KG1 (cell line): Measurements from ENCODE around the gene PROM1.

Experiments
- DNase-seq: peaks from one replicate; lab custom pipeline; 2025; lab: John Stamatoyannopoulos, UW

PROM1 gene

DNA sequence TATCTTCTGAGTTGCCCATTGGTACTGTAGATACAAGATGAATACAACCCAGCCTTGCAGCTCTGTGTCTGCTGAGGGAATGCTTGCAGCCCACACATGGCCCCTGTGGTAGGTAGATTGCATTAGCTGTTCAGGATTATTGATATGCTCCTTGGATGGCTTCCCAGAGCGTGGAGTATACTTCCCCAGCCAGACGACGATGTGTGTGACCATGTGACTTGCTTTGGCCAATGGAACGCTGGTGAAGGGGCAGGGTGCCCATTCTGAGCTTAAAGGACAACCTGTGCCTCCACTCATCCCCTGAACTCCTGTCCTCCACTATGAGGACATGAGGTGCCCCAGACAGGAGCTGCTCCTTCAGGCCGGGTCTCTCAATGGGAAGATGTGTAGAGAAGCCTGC lies 96.9 kb downstream of the PROM1 start:
- DNase-seq: no peak

DNA sequence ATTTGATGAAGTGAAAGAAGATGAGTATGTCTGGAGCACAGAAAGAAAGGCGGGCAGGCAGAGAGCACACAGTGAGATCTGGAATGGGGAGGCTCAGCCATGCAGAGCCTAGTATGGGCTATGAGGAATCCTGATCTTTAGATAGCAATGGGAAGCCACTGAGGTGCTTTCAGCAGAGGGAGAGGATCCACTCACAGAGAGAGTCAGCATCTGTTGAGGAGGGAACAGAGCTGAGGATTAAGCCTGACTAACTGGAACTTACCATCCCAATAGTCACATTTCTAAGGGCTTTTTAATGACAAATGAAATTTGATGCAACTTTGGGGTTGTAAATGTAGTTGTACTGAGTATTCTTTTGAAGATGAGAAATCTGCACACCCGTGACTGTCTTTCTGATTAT lies 100.2 kb downstream of the PROM1 start:
- DNase-seq: no peak

DNA sequence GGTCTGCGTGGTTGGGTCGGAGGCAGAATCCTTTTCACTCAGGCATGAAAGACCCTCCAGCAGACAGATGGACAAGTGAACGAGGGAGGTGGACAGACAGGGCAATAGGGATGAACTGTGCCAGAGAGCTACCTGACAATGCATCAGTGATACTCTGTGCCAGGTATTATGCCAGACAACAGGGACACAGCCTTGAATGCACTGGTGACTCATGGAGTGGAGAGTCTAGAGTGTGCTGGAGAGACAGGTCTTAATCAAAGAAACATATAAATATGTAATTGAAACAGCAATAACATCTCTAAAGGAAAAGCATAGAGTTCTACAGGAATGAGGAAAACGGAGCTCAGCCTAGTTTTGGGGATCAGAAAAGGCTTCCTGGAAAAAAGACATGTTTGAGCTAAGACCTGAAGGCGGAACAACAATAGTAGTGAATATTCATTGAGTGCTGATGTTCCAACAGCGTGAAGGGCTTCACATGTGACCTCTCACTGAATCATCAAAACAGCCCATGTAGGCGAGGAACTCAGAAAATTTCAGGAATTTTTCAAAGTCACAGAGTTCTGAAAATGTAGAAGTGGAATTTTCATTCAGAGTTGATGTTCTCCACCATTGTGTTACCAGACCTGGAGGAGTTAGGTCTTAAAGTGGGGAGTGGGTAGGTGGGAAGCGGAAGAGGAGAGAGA lies 100.8 kb downstream of the PROM1 start:
- DNase-seq: no peak

DNA sequence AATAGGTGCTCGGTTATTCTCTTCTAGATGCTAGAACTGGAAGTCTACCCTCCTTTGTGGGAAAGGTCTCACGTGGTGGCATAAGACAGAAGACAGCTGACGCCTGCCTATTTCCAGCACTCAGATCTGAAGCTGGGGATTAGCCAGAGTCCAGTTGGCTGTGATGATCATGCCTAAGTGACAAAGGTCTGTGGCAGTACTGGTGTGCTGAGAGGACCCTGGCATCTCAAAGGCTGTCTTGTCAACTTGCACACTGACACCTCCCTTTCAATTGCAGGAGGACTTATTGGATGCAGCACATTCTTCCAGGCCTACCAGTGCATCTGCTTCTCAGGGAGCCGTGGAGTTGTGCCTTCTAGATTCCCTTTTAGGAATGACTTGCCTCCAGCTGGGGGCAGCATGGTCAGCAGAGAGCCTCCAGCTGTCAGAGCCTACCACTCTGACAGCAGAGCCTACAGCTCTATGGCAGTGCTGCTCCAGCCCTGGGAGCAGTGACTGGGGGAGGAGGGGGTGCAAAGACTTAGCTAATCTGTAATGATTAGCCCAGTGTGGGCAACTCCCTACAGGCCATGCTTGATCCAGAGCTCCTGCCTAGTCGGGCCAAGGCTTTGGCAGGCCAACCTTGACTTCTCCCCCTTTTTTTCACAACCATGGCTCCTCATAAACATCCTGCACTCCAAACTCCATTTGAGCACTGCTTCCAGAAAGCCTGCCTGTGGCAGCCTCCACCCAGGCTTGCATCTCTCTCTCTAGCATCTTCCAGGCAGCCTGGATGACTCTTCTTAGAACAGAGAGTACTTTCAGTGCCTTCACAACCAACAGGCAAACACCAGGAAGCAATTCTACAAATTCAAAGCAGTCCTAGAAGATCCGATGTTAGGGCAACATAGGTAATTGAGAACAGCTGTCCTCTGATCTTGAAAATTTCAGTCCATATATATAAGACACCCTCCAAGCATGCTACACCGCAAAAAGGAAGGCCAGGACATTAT lies 107.1 kb downstream of the PROM1 start:
- no peak for DNase-seq

DNA sequence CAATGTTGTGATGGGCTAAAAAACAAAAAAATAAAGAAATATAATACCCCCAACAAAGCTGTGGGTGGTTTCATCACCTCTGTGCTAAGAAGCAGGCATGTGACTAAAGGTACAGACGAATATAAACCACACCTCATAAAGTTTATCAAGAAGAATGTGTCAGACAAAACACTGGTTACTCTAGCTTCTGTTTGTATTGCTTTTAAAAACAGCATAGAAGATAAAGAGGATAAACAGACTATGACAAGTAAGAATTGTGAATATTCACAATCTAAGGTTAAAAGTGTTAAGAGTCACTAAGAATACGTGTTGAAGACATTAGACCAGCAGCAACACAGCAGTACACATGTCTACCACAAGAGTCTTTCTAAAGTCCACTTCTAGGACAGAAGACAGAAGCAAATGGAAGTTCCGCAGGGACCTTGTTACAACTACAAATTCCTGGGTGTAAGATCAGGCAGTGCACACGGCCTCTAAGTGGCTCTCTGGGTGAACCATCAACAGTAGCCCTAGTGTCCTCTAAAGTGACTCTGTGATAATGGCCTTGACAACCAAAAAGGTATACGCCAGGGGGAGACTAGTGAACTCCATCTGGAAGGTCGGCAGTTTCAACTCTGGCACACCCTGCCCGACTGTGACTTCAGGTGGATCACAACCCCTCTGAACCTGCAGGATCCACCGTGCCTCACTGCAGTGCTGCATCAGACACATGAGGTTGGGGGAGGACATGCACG lies 112.6 kb downstream of the PROM1 start:
- DNase-seq: no peak

DNA sequence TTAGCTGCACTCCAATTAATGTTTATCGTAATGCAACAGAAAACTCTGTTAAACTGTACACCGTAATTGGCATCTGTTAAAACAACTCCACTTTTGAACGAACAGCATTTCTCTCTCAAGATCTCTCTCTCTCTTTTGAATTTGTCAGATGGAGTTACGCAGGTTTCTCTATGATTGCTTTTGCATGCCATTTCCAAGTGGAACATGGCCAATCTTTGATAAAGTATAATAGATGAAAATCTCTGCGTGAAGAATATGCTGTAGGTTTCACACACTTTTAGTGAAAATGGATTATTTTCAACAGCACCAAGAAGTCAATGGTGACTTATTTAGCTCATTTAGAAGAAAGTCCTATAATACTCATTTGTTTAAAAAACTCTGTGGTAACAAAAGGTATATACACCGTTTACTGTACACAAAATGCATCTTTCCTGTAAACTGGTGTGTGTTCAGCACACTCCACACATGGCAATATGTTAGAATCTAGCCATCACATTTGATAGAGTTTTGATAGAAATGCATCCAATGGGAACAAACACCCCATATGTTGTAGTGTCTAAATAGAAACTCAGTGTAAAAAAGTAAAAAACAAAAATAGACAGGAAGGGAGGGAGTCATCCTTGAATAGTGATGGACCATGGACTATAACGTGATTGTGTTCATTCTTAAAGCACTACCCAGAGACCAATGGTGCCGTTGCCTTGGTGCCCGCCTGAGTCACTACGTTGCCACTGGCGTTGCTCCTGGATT lies 115.1 kb downstream of the PROM1 start:
- DNase-seq: no peak

DNA sequence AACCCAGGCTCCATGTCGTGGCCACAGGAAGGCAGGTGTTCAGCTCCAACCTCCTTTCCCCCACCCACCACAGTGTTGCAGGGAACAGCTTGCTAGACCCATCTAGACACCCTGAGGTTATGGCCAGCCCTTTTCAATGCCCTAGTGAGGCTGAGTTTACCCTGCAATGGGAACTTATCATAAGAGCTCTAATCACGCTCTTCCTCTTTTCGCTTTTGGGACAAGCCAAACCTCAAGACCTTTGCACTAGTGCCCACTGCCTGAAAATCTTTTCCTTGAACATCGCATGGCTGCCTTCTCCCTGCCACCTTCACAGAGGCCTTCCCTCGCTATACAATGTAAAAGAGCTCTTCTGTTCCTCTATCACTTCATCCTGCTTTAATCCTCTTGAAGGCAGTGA lies 118.5 kb downstream of the PROM1 start:
- DNase-seq: no peak

DNA sequence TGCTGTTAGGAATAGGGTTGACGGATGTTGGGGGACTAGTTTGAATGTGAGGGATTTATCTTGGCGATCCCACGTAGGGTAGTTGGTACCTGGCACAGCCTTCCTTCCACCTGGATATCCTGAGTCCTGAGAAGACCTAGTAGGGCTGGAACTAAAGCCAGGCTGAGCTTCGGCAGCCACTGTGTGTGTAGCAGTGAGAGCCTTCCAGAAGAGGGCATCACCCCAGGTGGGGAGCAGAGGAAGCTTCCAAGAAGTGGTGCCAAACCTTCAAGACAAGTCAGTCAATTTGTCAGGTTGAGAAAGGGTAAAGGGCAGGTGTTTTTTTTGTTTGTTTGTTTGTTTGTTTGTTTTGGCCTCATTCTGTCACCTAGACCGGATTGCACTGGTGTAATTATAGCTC lies 119.7 kb downstream of the PROM1 start:
- no peak for DNase-seq

DNA sequence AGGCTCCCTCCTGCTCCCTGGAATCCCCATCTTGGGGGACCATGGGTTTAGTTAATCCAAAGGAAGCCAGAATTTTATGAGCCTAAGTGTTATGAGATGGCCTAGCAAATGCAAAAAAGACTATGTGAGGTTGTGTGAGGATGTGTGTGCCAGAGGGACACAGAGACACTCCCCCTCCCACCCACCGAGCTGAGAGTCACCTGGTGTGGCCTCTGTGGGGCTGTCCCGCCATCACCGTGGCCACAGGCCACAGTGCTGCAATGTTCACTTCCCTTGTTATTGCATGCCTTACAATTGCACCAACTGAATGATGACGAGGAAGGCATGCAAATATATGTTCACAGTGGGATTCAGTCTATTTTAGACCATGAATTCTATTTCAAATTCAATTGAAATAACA lies 120.2 kb downstream of the PROM1 start:
- no peak for DNase-seq

DNA sequence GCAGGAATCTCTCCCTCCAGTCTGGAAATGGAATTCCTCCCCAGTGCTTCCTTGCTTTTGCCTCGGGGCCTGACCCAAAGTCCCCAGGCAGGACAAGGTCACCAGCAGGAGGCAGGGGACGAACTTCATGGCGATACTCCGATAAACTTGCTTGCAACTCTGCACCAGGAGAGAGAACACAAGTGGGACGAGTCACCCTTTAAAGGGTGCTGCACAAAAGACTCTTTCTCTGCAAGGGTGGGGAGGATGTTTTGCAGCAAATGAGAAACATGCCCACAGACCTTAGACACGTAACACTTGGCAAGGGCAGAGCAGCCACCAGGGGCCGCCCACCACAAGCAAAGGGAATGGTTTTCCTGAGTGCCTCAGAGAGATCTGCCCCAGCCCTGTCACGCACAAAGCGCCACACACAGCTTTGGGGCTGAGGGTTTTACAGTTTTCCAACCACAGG lies 120.8 kb downstream of the PROM1 start, which contains the start of gene FGFBP2:
FGFBP2 (minus strand) TSS at position 175 of the 451 bp plus-strand sequence; CDS start at position 129, 46 bp downstream.
- DNase-seq: peak; percentile 21

DNA sequence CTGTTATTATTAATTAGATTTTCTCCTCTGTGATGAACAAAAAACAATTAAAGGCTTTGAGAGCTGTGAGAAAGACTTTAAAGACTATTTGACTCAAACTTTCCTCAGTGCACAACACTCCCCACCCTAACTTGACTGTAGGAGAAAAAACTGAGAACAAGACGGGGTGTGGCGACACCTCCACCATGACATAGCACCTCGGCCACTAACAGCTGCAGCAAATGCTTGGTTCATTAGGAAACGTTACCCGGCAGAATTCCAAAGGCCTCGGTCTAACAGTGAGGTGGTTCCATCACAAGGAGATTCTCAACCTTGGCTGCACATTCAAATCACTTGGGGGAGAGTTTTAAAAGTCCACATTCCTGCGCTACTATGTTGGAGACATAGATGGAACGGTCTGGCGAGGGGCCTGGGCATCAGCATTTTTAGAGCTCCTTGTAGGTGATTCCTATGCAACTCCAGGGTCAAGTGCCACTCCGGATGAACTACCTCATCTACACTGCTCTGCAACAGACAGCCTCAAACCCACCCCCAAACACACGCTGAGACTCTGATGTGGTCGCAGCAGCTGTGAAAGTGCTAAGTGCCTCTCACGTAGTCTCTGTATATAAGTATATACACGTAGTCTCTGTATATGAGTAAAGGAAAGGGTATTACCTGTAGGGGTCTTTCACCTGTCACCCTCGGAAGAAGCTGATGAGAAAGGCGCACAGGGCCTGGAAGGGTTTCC lies 121.9 kb downstream of the PROM1 start:
- no peak for DNase-seq

DNA sequence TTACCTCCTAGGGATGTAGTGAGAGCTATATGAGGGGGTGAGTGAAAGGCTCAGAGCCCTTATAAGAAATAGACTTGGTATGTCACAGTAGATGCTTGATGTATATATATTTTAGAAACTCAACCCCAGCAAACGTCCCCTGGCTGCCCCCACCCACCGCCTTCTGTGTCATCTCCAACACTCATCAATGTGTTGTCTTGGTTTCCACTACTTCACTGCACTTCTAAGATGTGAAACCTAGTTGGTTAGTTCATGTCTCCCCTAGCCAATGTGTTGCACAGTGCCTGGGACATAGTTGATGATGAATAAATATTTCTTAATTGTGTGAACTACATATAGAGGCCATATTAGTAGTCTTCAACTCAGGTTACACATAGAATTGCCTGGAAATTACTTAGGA lies 125.3 kb downstream of the PROM1 start:
- DNase-seq: no peak

DNA sequence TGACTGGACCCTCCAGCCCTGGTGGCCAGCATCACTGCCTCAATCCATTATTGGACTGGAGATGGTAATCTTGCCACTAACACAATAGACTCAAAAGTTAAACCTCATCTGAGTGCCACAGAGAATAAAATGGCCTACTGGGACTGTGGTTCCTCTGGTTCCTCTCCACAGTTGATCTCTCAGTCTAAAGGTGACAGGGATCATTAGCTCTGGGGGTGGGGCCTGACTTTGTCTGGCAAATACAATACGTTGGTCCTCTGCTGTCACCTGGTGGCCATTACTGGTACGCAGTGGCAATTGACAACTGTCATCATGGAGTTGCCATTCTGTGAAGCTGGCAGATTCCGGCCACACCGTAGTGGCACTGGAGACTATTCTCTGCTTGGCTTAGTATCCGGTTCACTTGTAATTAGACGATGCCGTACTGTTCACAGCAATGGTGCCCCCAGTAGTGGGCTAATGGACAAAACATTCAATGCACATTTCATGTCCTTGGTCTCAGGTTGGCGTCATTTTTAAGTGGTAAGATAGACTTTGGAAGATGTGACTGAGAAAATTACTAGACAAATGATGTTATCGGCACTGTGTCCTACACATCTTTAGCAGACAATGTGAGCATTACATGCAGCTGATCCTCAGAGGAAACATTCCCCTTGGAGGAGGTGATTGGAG lies 127.5 kb downstream of the PROM1 start:
- peak; percentile 11 for DNase-seq

DNA sequence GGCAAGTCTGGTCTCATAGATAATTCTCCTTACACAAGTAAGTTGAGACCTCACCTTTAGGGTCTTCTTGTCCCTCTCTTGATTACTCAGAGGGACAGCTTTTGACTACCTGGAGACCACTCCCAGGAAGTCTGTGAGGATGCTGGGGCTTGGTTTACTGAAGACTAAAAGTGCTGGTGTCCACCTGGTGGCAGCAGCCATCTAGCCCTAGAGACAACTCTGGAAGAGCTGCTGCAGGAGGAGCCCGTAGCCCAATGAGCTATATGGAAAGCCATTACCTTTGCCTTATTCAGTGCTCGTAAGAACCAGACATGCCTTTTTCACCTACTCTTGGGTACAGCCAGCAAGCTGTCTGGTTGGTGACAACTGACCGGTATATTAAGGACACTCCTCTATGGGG lies 128.2 kb downstream of the PROM1 start:
- DNase-seq: no peak

DNA sequence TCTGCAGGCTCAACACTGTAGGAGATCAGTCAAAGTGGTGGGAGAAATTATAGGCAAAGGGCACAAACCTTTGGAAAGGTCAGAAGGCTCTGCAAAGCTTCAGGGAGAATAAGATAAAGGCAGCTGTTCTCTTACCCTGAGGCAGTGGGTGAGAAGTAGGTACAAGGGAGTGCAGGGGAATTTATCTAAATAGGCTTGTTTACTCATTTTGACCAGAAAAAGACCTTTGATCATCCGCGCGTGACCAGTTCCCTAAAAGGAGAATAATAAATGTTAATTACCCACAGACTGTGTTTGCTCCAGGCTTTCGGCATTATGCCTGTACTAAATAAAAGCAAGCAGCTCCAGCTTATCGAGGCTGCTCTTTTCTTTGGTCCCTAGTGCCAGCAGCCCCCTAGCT lies 130.2 kb downstream of the PROM1 start:
- DNase-seq: no peak

DNA sequence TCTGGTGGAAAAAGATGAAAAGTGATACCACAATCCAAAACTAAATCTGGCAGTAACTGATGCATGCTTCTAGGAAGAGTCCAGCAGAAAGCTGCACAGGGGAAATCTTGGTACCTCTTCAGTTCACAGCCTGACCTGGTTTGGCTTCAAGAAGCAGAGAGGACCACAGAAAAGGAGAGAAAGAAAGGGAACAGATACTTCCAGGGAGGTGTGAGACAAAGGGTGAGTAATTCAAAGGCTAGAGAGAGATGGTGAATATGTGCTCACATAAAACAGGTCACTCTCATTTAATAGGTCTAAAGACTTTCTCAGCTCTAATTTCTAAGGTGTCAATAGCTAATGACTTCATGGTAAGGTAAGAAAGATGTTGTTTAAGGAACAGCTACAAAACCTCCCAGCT lies 132.0 kb downstream of the PROM1 start:
- DNase-seq: no peak

DNA sequence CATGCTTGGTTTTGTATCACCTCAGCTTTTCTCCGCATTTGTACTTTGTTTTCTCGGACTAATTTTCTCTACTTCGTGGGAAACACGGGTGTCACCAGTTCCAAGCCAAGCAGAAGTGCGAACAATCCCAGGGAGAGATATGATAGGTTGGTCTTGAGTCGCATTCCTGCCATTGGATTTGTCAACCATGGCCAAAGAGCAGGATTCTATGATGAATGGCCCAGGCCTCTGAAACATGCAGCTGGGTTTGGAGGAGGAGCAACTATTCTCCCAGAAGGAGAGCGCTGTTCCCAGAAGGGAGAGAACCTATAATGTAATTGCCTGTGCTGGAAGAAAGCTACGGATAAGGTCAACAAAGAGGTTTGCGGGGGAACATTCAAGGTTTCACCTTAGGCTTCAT lies 135.0 kb downstream of the PROM1 start:
- DNase-seq: no peak

DNA sequence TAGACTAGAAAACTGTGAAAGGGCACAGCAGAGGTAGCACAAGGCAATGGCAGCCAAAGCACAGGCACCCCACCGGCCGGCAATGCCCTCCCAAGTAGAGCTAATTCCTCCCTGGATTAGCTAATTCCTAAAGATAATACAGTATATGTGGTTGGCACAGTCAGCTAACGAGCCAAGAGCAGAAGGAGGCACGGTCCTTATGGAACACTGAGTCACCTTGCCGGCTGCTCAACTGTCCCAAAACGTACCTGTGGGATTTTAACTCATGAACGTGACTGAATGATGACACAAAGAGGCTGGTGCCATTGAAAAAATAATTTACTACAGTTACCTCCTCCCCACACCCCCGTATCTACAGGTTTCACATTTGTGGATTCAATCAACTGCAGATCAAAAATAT lies 136.1 kb downstream of the PROM1 start:
- DNase-seq: no peak

DNA sequence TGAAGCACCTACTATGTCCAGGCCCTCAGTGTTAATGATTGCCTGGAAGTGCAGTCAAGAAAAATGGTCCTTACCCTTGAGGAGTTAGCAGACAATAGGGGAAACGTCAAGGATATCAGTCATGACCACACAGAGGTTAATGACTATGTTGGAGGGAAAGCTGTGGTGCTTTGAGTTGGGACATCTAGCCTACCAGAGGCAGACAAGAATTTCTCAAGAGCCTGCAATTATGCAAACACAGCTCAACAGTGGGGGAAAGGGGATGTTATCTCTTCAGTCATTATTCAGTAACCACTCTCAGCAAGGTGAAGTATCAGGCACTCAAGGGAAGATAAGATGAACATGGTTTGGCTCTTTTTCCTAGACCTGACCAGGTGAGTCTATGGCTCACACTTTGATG lies 138.3 kb downstream of the PROM1 start:
- DNase-seq: no peak

DNA sequence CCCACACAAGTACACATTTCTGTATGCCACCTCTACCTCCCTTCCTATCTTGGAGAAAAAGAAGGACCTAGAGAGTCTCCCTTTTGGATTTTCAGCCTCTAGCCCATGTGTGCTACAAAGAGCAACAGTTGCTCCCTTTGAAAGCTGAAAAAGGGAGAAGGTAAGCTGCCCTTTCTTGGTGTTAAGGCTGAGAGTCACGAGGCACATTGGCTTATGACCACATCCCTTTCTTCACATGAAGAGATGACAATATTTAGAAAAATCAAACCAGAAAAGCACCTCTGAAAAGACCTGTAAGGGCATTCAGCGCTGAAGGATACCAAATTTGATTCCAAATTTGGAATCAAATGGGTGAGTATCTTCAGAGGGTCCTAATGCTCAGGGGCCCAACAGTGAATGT lies 138.9 kb downstream of the PROM1 start:
- DNase-seq: no peak
